GM19372 (cell line): ENCODE results near the gene ZP3.
"Not testable (repeated sequence)": the region's sequence is repeated elsewhere in the genome, so short reads cannot be mapped to it uniquely, and the experiment has no call there.

Source experiments
- ATAC-seq: cut with Tn5 transposase; IDR thresholded peaks from one replicate; pipeline ENCODE4 v1.9.1; 2021; ENCODE audit warnings: mild to moderate bottlenecking, low read depth, moderate library complexity; ENCODE audit not compliant: unreplicated experiment

The ZP3 gene

DNA sequence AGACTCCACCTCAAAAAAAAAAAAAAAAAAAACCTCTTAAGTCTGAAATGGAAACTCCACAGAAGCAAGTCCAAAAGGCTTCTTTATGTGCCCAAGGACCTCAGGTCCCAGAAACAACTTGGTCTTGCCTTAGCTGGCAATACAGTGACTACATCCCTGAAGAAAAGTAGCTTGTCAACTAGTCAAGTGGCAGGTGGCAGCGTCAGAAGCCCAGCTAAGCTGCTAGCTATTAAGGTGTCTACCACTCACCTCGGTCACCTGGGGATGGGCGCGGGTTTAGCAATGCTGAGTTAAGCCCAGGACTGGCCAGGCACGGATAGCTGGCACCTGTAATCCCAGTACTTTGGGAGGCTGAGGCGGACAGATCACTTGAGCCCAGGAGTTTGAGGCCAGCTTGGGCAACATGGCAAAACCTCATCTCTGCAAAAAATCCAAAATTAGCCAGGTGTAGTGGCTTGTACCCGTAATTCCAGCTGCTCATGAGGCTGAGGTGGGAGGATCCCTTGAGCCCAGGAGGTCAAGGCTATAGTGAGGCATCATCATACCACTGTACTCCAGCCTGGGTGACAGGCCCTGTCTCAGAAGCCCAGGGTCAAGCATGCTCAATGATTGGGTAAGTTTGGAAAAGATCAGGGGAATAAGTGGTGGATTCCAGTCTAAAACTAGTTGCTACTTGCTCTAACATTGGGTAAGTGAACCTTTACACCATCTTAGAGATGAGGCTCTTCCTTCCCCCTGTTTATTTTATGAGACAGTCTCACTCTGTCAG lies 14.6 kb downstream of the ZP3 start:
- ATAC-seq: not testable (repeated sequence)

DNA sequence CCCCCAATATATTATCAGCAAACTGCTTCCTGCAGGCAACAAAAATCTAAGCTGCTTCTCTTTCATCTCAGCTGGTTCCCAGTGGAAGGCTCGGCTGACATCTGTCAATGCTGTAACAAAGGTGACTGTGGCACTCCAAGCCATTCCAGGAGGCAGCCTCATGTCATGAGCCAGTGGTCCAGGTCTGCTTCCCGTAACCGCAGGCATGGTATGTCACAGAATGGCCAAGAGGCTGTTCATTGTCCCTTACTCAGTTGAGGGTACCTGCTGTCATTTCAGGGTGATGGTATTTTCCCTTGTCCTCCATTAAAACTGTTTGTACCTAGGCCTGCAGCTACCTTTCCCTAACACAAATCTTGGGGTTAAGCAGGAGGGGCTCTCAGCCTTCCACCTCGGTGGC lies 15.7 kb downstream of the ZP3 start:
- not testable (repeated sequence) for ATAC-seq

DNA sequence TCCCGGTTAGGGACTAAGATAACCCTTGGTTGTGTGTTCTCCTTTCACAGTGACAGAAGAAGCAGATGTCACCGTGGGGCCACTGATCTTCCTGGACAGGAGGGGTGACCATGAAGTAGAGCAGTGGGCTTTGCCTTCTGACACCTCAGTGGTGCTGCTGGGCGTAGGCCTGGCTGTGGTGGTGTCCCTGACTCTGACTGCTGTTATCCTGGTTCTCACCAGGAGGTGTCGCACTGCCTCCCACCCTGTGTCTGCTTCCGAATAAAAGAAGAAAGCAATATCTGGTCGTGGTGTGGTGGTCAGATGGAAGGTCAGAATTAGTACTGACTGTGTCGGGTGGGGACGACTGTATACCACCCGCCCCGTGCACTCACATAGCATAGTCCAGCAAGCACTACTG lies 17.0 kb downstream of the ZP3 start:
- ATAC-seq: not testable (repeated sequence)

DNA sequence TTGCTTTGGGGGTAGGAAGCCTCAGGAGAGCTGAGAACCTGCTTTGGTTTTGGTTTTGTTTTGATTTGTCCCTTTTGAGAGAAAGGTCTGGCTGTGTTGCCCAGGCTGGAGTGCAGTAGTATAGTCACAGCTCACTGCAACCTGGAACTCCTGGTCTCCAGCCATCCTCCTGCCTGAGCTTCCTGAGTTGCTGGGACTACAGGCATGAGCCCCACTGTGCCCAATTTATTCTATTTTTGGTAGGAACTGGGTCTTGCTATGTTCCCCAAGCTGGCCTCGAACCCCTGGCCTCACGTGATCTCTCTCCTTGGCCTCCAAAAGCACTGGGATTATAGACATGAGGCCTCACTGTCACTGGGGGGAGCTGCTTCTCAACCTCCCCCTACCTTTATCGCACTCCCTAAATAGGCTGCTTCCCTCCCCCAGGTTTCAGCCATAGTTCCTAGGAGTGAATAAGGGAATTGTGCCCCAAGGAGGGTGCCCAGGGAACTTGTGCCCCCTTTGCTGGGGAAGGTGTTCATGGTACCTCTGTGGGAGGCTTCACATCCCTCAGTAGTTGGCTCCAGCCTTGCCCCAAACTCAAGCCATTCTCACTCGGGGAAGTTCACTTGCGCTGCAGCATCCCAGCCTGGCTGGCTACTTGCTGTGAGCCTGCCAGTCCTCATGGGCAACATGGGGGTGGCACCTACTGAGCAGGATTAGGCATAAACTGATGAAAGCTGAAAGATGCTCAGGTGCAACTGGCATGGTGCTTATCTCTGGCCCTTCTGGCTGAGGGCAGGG lies 18.1 kb downstream of the ZP3 start:
- ATAC-seq: not testable (repeated sequence)

GRCh38 chr7:76443846-76444245 lies 19.1 kb downstream of the ZP3 start:
- ATAC-seq: not testable (repeated sequence)

GRCh38 chr7:76445577-76446008 lies 20.8 kb downstream of the ZP3 start:
- peak; percentile 84 for ATAC-seq

DNA sequence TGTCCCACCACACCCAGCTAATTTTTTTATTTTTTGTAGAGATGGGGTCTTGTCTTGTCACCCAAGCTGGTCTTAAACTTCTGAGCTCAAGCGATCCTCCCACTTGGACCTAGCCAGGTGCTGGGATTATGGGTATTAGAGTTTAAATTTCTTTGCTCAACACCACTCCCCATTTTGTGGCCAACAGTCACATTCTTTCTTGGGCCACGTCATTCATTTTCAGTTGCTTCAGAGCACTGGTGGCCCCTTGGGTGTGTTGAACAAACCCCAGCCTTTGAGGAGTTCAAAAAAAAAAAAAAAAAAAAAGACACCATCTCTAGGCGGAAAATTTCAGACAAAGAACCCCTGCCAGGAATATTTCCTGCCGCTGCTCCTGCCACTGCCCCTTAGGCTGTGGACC lies 32.3 kb downstream of the ZP3 start:
- ATAC-seq: not testable (repeated sequence)

DNA sequence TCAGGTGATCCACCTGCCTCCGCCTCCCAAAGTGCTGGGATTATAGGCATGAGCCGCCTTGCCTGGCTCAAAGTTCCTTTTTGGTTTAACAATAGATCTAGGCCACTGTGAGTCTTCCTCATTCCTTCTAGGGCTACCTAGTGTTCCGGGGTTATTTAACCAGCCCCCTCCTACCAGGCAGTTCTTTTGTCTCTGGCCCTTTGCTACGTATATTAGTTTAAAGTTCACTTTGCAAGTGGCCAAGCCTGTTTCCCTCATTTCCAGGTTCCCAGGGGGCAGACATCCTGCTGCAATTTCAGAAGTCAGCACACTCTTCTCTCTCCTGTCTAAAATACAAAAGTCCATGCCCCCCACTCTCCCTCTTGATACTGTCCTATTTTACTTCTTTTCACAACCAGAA lies 33.8 kb downstream of the ZP3 start:
- ATAC-seq: not testable (repeated sequence)

DNA sequence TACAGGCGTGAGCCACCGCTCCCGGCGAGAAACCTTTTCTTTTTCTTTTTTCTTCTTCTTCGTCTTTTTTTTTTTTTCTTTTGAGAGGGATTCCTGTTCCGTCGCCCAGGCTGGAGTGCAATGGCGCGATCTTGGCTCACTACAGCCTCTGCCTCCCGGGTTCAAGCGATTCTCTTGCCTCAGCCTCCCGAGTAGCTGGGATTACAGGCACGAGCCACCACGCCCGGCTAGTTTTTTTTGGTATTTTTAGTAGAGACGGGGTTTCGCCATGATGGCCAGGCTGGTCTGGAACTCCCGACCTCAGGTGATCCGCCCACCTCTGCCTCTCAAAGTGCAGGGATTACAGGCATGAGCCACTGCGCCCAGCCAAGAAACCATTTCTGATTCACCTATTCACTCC lies 36.0 kb downstream of the ZP3 start:
- ATAC-seq: not testable (repeated sequence)

- peak; percentile 97 for ATAC-seq
These were observed 36.8 kb downstream of the ZP3 start, which contains the start of gene DTX2 for GRCh38 chr7:76461464-76462101. Gene DTX2 (plus strand): TSS chr7:76461709. CDS start chr7:76480510, 18,801 bp downstream.

GRCh38 chr7:76462271-76462882 lies 37.6 kb downstream of the ZP3 start:
- ATAC-seq: not testable (repeated sequence)

DNA sequence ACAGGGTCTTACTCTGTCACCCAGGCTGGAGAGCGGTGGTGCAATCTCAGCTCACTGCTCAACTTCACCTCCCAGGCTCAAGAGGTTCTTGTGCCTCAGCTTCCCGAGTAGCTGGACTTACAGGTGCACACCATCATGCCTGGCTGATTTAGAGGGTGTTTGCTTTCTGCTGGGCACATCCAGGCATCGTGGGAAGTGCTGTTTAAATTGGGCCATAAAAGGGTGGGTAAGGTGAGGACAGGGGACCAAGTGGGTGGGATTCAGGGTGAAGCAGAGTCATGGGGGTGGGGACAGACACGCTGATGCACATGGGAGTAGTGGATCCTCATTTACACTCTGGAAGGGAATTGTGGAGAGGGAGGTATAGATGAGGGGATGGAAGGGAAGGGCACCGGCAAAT lies 40.2 kb downstream of the ZP3 start:
- not testable (repeated sequence) for ATAC-seq

GRCh38 chr7:76465950-76466349 lies 41.2 kb downstream of the ZP3 start:
- ATAC-seq: not testable (repeated sequence)

GRCh38 chr7:76467743-76468404 lies 43.1 kb downstream of the ZP3 start:
- ATAC-seq: not testable (repeated sequence)

DNA sequence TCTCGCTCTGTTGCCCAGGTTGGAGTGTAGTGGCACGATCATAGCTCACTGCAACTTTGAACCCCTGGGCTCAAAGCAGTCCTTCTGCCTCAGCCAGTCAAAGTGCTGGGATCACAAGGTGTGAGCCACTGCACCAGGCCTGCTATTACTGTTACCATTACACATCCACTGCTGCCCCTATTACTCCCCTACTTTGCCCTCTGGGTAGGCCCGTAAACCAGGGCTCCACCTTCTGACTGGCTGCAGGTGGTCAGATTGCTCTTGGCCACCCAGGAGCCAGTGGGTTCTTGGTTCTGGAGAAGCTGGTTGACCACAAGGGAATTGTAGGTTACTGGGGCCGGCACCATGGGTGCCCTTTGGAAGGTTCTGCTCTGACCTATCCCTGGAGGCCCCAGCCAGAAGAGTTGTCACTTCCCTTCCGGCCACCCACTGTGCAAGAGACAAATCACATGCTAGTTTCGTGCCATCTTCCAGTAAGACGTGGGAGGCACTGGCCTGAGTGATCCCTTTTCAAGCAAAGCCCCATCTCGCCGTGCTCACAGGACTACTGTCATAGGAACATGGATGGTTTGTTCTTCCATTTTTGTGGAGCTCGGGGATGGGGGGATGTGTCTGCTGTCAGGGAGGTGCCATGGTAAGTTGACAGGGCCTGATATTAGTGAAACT lies 46.9 kb downstream of the ZP3 start:
- ATAC-seq: not testable (repeated sequence)

DNA sequence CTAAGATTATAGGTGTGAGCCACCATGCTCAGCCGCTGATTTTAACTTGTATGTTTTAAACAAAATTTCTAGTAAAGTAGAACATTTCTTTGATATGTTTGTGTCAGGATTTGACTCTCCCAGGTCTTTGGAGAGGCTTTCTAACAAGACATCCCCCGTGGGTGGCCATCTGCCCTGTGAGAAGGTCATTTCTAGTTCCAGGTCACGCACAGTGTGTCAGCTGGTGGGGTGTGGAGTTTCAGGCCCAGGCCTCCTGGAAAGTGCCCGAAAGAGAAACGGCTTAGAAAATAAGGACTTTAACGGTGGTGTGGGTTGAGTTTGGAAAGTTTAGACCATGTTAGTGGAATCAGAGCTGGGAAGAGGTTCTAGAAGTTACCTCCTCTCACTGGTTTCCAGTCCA lies 48.3 kb downstream of the ZP3 start:
- not testable (repeated sequence) for ATAC-seq

DNA sequence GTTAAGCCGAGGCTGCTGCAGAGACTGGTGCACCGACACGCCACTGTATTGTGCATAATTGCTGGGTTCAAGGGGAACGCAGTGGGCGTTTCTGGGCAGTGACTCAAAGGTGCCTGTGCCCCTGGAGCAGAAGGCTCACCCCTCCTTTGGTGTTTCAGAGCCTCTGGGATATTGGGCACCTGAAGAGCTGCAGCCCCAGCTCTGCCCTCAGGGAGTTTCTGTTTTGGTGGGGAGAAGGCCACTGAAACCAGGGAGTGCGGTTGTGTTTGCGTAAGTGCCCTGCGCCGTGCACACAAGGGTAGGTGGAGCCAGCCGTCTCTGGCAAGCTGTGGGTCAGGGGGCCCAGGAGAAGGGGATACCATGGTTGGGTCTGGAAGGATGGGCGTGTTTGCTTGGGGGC lies 51.5 kb downstream of the ZP3 start:
- ATAC-seq: not testable (repeated sequence)

DNA sequence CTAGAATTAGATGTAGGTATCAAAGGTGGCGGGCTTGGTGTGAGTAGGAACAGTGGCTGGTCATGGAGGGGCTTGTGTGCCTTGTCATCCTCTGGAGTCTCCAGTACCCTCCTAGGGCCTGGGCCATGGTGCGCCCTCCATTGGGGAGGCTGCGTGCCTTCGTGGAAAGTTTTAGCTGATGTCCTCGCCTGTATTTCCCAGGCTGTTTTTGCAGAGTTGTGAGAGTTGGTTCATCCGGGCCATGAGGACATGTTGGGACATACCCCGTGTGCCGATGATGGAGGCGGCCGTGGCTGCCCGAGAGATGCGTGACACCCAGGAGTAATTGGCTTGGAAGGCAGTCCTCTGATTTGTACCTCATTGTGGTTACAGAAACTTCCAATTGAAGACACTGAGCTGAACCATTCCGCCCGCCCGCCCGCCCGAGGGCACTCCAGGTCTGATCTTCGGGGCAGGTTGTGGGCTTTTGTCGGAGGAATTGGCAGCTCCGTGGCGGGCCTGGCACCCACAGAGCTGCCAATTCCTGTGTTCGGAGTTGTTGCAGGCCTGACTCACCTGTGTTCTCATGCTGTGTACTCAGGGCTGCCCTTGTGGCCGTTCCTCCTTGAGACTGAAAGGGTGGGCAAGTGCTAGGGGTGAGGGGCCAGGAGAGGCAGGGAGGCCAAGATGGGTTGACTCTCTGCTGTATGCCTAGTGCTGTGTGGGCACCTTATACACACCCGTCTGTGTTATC lies 52.2 kb downstream of the ZP3 start:
- ATAC-seq: not testable (repeated sequence)

DNA sequence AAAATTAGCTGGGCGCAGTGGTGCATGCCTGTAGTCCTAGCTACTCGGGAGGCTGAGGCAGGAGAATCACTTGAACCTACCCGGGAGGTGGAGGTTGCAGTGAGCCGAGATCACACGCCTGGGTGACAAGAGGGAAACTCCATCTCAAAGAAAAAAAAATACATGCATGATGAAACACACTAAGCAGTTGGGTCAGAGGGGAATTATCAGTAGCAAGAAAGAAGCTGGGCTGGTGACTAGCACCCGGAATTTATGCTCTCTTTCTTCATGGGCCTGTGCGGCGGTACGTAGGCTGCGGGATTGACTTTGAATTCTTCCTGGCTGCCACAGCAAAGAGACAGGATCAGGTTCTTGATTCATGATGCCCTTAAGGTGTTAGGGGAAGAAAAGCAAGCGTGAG lies 54.9 kb downstream of the ZP3 start:
- not testable (repeated sequence) for ATAC-seq
